Lung (tissue), 12 donors: ENCODE measurements around the gene TMEM121. TPM values are rescaled to one million over a fixed set of nuclear protein-coding genes. Genes with fewer than 3 reads are reported as not detected.

Source experiments
- ATAC-seq: fragments of 200-7000 bp; cut with Tn5 transposase; one replicate; pipeline ENCODE4 v1.9.1; 2020; ENCODE audit warnings: moderate number of reproducible peaks; ENCODE audit not compliant: insufficient read depth, low FRiP score
- DNase-seq, 3 donors: peaks; one replicate each; pipeline ENCODE4 v3.0.0-alpha.2; 2013 to 2017
- H3K27ac ChIP-seq, 2 donors: one replicate each; pipeline ENCODE4 v1.5.1; 2013; ENCODE audit warnings: mild to moderate bottlenecking in 2 of 2, moderate library complexity in 2 of 2, control low read depth in 1 of 2, inconsistent platforms in 1 of 2, low read depth in 1 of 2, low read length in 1 of 2
- H3K27me3 ChIP-seq, 3 donors: one replicate each; pipeline ENCODE4 v1.5.1; 2013; ENCODE audit warnings: low read length in 2 of 3; ENCODE audit not compliant: control insufficient read depth in 3 of 3, insufficient read depth in 3 of 3
- H3K36me3 ChIP-seq, 4 donors: one replicate each; pipeline ENCODE4 v1.5.1; 2013; ENCODE audit warnings: low read length in 4 of 4, mild to moderate bottlenecking in 1 of 4, moderate library complexity in 1 of 4; ENCODE audit not compliant: control insufficient read depth in 4 of 4, insufficient read depth in 4 of 4
- H3K4me1 ChIP-seq, 5 donors: one replicate each; pipeline ENCODE4 v1.5.1; 2013; ENCODE audit warnings: low read length in 5 of 5, mild to moderate bottlenecking in 2 of 5, moderate library complexity in 1 of 5; ENCODE audit not compliant: control insufficient read depth in 5 of 5, insufficient read depth in 5 of 5
- H3K4me3 ChIP-seq: one replicate; pipeline ENCODE4 v1.5.1; 2013; ENCODE audit warnings: mild to moderate bottlenecking, control low read depth, moderate library complexity
- H3K9ac ChIP-seq, 2 donors: one replicate each; pipeline ENCODE4 v1.5.1; 2013; ENCODE audit warnings: low read length in 2 of 2, control low read depth in 1 of 2; ENCODE audit not compliant: insufficient read depth in 1 of 2
- H3K9me3 ChIP-seq, 4 donors: one replicate each; pipeline ENCODE4 v1.5.1; 2013; ENCODE audit warnings: low read length in 3 of 4, mild to moderate bottlenecking in 1 of 4, moderate library complexity in 1 of 4; ENCODE audit not compliant: control insufficient read depth in 4 of 4, insufficient read depth in 3 of 4
- WGBS, 2 donors: extraction: QIAGEN DNeasy Blood & Tissue Kit; methylation state at CpG; one replicate each; pipeline ENCODE4 v1.1.7; 2013; 5-methylcytosine and 5-hydroxymethylcytosine counted together
- polyA plus RNA-seq, 2 donors: library from polyadenylated mRNA; stranded (reverse); fragments of 200-250 nt; gene quantifications; one replicate each; pipeline ENCODE4 v1.2.1, GENCODE V29; 2013
- total RNA-seq, 2 donors: library from RNA; depleted of rRNA in 1 of 2; stranded (reverse); fragments of >200 nt in 1 of 2; gene quantifications; one replicate each; pipeline ENCODE4 v1.2.1, GENCODE V29; 2014 to 2021
- TF ChIP-seq, protein P1 (sequence below): IDR thresholded peaks from 2 replicates; pipeline ENCODE4 v1.5.1; 2012; ENCODE audit warnings: mild to moderate bottlenecking; ENCODE audit errors: control extremely low read depth, extremely low read depth
- donor health status: control.
- donor health status: control.
- donor health status: Bipolar disorder and iron deficiency.
- donor health status: healthy.
- donor health status: DM: yes; HTN: yes; CAD: no.

Gene TMEM121
- total and polyA plus RNA-seq, 4 donors: 1.1 to 5.4 (median 2.8) TPM

- H3K36me3 ChIP-seq: peaks cover 0 to 6% (median 0%) of the 10 kb centered on the region in 4 donors
- DNase-seq (no peak), ATAC-seq (no peak)
- H3K27ac ChIP-seq: no peak overlapping the region
- 67 to 69% methylated on average over 10 of the region's 10 CpGs for WGBS, 2 donors
- H3K27me3 ChIP-seq: no peaks in the 10 kb centered on the region
- TF ChIP-seq, protein P1, sequence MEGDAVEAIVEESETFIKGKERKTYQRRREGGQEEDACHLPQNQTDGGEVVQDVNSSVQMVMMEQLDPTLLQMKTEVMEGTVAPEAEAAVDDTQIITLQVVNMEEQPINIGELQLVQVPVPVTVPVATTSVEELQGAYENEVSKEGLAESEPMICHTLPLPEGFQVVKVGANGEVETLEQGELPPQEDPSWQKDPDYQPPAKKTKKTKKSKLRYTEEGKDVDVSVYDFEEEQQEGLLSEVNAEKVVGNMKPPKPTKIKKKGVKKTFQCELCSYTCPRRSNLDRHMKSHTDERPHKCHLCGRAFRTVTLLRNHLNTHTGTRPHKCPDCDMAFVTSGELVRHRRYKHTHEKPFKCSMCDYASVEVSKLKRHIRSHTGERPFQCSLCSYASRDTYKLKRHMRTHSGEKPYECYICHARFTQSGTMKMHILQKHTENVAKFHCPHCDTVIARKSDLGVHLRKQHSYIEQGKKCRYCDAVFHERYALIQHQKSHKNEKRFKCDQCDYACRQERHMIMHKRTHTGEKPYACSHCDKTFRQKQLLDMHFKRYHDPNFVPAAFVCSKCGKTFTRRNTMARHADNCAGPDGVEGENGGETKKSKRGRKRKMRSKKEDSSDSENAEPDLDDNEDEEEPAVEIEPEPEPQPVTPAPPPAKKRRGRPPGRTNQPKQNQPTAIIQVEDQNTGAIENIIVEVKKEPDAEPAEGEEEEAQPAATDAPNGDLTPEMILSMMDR: no peak
- no peaks in the 10 kb centered on the region for H3K9me3 ChIP-seq
- no peak overlapping the region for H3K4me3 ChIP-seq
- H3K4me1 ChIP-seq: no peaks in the 10 kb centered on the region
- H3K9ac ChIP-seq: no peak overlapping the region
Observed at GRCh38 chr14:105500726-105501101, 25.7 kb upstream of the TMEM121 start.

GRCh38 chr14:105501504-105502291 is 24.7 kb upstream of the TMEM121 start:
- H3K36me3 ChIP-seq: peaks cover 0 to 6% (median 0%) of the 10 kb centered on the region in 4 donors
- DNase-seq (no peak), ATAC-seq (no peak)
- TF ChIP-seq, protein P1: no peak
- no peaks in the 10 kb centered on the region for H3K27me3 ChIP-seq
- H3K9ac ChIP-seq: no peak overlapping the region
- H3K4me1 ChIP-seq: no peaks in the 10 kb centered on the region
- no peak overlapping the region for H3K4me3 ChIP-seq
- H3K9me3 ChIP-seq: no peaks in the 10 kb centered on the region
- 84 to 86% methylated on average over 13 of the region's 13 CpGs for WGBS, 2 donors
- H3K27ac ChIP-seq: no peak overlapping the region

GRCh38 chr14:105502446-105503295 is 23.7 kb upstream of the TMEM121 start:
- TF ChIP-seq, protein P1: no peak
- Histone ChIP-seq H3K27ac (no peak overlapping the region), H3K4me3 (no peak overlapping the region), H3K9ac (no peak overlapping the region), H3K36me3 (peaks cover 0 to 3% (median 0%) of the 10 kb centered on the region in 4 donors), H3K9me3 (no peaks in the 10 kb centered on the region), H3K4me1 (no peaks in the 10 kb centered on the region), H3K27me3 (no peaks in the 10 kb centered on the region)
- ATAC-seq: no peak
- 81 to 82% methylated on average over 16 to 18 of the region's 18 CpGs for WGBS, 2 donors
- no peak for DNase-seq
